ENCODE results near the gene PTRHD1. TPM values are rescaled to one million over a fixed set of nuclear protein-coding genes. Genes with fewer than 3 reads are reported as not detected.

The PTRHD1 gene
- total RNA-seq, 1 experiment from 2014 or later: 39.2 TPM

DNA sequence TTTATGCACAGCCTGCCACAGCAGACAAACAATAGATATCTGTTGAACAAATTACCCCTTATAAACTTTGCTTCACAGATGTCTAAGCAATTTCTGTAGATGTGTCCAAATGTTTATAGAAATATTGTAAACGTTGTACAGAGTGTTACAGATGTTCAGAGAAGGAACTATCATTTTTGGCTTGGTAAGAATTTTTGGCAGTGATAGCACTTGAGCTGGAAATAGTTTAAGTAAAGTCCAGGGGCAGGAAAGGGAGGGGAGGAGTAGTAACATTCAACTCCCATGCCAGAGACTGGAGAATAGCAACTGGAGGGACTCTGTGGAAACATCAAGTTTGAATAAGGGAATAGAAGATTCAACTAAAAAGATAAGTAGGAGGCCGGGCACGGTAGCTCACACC is 4.4 kb downstream of the PTRHD1 start:
- Mint-ChIP-seq H3K36me3 (peaks cover 8% of the 10 kb centered on the region), H3K9me3 (no peaks in the 10 kb centered on the region), H3K4me3 (no peak overlapping the region), H3K27ac (no peak overlapping the region), H3K27me3 (ENCODE audit: low read depth) (0 out of 2 replicates have a peak, but pooled peaks cover 2% of the 10 kb centered on the region), H3K4me1 (peaks cover 22% of the 10 kb centered on the region)
- TF ChIP-seq CREB1 (CRISPR knock-in tag; IDR thresholded peaks at IDR 0.05): no peak
- no peak for TF ChIP-seq JAZF1 (CRISPR knock-in tag; IDR thresholded peaks at IDR 0.05)
- TF ChIP-seq, protein P1, sequence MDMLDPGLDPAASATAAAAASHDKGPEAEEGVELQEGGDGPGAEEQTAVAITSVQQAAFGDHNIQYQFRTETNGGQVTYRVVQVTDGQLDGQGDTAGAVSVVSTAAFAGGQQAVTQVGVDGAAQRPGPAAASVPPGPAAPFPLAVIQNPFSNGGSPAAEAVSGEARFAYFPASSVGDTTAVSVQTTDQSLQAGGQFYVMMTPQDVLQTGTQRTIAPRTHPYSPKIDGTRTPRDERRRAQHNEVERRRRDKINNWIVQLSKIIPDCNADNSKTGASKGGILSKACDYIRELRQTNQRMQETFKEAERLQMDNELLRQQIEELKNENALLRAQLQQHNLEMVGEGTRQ (CRISPR knock-in tag; IDR thresholded peaks at IDR 0.05): no peak
- TF ChIP-seq NR3C1 (CRISPR knock-in tag; conservative IDR thresholded peaks at IDR 0.05; ENCODE audit: low read depth): no peak
- TF ChIP-seq, protein P2, sequence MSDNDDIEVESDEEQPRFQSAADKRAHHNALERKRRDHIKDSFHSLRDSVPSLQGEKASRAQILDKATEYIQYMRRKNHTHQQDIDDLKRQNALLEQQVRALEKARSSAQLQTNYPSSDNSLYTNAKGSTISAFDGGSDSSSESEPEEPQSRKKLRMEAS (CRISPR knock-in tag; IDR thresholded peaks at IDR 0.05): no peak
- TF ChIP-seq, protein P3, sequence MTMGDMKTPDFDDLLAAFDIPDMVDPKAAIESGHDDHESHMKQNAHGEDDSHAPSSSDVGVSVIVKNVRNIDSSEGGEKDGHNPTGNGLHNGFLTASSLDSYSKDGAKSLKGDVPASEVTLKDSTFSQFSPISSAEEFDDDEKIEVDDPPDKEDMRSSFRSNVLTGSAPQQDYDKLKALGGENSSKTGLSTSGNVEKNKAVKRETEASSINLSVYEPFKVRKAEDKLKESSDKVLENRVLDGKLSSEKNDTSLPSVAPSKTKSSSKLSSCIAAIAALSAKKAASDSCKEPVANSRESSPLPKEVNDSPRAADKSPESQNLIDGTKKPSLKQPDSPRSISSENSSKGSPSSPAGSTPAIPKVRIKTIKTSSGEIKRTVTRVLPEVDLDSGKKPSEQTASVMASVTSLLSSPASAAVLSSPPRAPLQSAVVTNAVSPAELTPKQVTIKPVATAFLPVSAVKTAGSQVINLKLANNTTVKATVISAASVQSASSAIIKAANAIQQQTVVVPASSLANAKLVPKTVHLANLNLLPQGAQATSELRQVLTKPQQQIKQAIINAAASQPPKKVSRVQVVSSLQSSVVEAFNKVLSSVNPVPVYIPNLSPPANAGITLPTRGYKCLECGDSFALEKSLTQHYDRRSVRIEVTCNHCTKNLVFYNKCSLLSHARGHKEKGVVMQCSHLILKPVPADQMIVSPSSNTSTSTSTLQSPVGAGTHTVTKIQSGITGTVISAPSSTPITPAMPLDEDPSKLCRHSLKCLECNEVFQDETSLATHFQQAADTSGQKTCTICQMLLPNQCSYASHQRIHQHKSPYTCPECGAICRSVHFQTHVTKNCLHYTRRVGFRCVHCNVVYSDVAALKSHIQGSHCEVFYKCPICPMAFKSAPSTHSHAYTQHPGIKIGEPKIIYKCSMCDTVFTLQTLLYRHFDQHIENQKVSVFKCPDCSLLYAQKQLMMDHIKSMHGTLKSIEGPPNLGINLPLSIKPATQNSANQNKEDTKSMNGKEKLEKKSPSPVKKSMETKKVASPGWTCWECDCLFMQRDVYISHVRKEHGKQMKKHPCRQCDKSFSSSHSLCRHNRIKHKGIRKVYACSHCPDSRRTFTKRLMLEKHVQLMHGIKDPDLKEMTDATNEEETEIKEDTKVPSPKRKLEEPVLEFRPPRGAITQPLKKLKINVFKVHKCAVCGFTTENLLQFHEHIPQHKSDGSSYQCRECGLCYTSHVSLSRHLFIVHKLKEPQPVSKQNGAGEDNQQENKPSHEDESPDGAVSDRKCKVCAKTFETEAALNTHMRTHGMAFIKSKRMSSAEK (CRISPR knock-in tag; IDR thresholded peaks at IDR 0.05; ENCODE audit: borderline replicate concordance): no peak
- no peak for TF ChIP-seq PRRX2 (CRISPR knock-in tag; IDR thresholded peaks at IDR 0.05)
- TF ChIP-seq, protein P4, sequence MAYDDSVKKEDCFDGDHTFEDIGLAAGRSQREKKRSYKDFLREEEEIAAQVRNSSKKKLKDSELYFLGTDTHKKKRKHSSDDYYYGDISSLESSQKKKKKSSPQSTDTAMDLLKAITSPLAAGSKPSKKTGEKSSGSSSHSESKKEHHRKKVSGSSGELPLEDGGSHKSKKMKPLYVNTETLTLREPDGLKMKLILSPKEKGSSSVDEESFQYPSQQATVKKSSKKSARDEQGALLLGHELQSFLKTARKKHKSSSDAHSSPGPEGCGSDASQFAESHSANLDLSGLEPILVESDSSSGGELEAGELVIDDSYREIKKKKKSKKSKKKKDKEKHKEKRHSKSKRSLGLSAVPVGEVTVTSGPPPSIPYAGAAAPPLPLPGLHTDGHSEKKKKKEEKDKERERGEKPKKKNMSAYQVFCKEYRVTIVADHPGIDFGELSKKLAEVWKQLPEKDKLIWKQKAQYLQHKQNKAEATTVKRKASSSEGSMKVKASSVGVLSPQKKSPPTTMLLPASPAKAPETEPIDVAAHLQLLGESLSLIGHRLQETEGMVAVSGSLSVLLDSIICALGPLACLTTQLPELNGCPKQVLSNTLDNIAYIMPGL (CRISPR knock-in tag; IDR thresholded peaks at IDR 0.05): no peak
- no peak for TF ChIP-seq MYBL2 (CRISPR knock-in tag; IDR thresholded peaks at IDR 0.05)
- ATAC-seq (no peak), DNase-seq (ENCODE audit: low spot score) (no peak)
- ChIA-PET POLR2A (interaction anchor here (0.6 kb wide), 1 partner anchor 38 kb away, joined by 3 read pairs; no protein-coding TSS in a partner anchor), CTCF (no interaction called here)

DNA sequence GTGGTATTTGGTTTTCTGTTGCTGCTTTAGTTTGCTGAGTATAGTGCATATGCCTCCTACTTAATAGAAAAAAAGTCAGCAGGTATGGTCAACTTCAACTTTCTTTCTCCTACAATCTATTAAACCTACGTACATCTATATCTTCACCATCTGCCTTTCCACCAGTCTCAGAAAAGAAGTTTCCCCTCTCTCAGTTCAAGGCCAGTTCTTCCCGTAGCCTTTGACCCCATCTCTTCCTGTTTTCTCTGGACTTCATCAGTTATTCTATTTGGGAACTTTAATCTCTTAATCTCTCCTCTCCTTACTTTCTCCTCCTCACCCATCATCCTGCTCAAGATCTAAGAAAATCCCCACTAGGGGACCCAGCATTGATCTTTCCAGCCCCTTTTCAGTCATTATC is 5.7 kb downstream of the PTRHD1 start:
- ATAC-seq (no peak), DNase-seq (ENCODE audit: low spot score) (no peak)
- TF ChIP-seq ZNF396 (CRISPR knock-in tag; IDR thresholded peaks at IDR 0.05; ENCODE audit: borderline replicate concordance) (no peak), ZNF317 (CRISPR knock-in tag; IDR thresholded peaks at IDR 0.05; ENCODE audit: borderline replicate concordance, low read depth) (no peak), NFATC4 (CRISPR knock-in tag; IDR thresholded peaks at IDR 0.05) (no peak), ZNF671 (CRISPR knock-in tag; IDR thresholded peaks at IDR 0.05) (no peak), ESRRA (CRISPR knock-in tag; IDR thresholded peaks at IDR 0.05; ENCODE audit: borderline replicate concordance) (no peak), ZNF423 (CRISPR knock-in tag; IDR thresholded peaks at IDR 0.05) (no peak), ETV6 (CRISPR knock-in tag; IDR thresholded peaks at IDR 0.05) (no peak), ZNF138 (CRISPR knock-in tag; conservative IDR thresholded peaks at IDR 0.05) (no peak), MXD4 (CRISPR knock-in tag; IDR thresholded peaks at IDR 0.05; ENCODE audit: borderline replicate concordance) (no peak), ZNF416 (CRISPR knock-in tag; IDR thresholded peaks at IDR 0.05) (no peak), CREM (CRISPR knock-in tag; IDR thresholded peaks at IDR 0.05) (no peak), KAT7 (CRISPR knock-in tag; IDR thresholded peaks at IDR 0.05; ENCODE audit: borderline replicate concordance) (no peak)
- TF ChIP-seq, protein P5, sequence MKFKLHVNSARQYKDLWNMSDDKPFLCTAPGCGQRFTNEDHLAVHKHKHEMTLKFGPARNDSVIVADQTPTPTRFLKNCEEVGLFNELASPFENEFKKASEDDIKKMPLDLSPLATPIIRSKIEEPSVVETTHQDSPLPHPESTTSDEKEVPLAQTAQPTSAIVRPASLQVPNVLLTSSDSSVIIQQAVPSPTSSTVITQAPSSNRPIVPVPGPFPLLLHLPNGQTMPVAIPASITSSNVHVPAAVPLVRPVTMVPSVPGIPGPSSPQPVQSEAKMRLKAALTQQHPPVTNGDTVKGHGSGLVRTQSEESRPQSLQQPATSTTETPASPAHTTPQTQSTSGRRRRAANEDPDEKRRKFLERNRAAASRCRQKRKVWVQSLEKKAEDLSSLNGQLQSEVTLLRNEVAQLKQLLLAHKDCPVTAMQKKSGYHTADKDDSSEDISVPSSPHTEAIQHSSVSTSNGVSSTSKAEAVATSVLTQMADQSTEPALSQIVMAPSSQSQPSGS (CRISPR knock-in tag; IDR thresholded peaks at IDR 0.05; ENCODE audit: borderline replicate concordance, low read depth): no peak
- TF ChIP-seq, protein P6, sequence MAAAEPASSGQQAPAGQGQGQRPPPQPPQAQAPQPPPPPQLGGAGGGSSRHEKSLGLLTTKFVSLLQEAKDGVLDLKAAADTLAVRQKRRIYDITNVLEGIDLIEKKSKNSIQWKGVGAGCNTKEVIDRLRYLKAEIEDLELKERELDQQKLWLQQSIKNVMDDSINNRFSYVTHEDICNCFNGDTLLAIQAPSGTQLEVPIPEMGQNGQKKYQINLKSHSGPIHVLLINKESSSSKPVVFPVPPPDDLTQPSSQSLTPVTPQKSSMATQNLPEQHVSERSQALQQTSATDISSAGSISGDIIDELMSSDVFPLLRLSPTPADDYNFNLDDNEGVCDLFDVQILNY (CRISPR knock-in tag; IDR thresholded peaks at IDR 0.05): no peak
- TF ChIP-seq, protein P4 (CRISPR knock-in tag; IDR thresholded peaks at IDR 0.05): no peak
- POLR2A ChIA-PET: no interaction called here
- no peaks in the 10 kb centered on the region for H3K9me3 Mint-ChIP-seq
- H3K27me3 Mint-ChIP-seq (ENCODE audit: low read depth): no peaks in the 10 kb centered on the region
- no peak overlapping the region for H3K27ac Mint-ChIP-seq
- CTCF ChIA-PET: no interaction called here
- peaks cover 21% of the 10 kb centered on the region for H3K4me1 Mint-ChIP-seq
- no peak overlapping the region for H3K4me3 Mint-ChIP-seq
- peaks cover 8% of the 10 kb centered on the region for H3K36me3 Mint-ChIP-seq
